GM23248 (cell line): ENCODE measurements around the gene SETD2. TPM values are rescaled to one million over a fixed set of nuclear protein-coding genes. Genes with fewer than 3 reads are reported as not detected.
"Not testable (repeated sequence)": the region's sequence is repeated elsewhere in the genome, so short reads cannot be mapped to it uniquely, and the experiment has no call there.

Source experiments
- DNase-seq: peaks from one replicate; pipeline ENCODE4 v3.0.0-alpha.2; 2015
- H2AFZ ChIP-seq: fragments of 200-600 bp; sonication (generic); 2 replicates; pipeline ENCODE4 v1.6.1; 2016; ENCODE audit warnings: antibody characterized with exemption
- H3F3A ChIP-seq: fragments of 200-600 bp; sonication (generic); 2 replicates; pipeline ENCODE4 v1.6.1; 2016; ENCODE audit warnings: mild to moderate bottlenecking, antibody characterized with exemption, mixed run types; ENCODE audit not compliant: insufficient read depth
- H3K27ac ChIP-seq: fragments of 200-600 bp; sonication (generic); 2 replicates; pipeline ENCODE4 v1.5.1; 2016; ENCODE audit warnings: mild to moderate bottlenecking
- H3K27me3 ChIP-seq: fragments of 200-600 bp; sonication (generic); replicated peaks from 2 replicates; pipeline ENCODE4 v1.6.1; 2016; ENCODE audit warnings: mild to moderate bottlenecking; ENCODE audit not compliant: insufficient read depth
- H3K36me3 ChIP-seq: fragments of 200-600 bp; sonication (generic); 2 replicates; pipeline ENCODE4 v1.6.1; 2016; ENCODE audit warnings: low read depth, mild to moderate bottlenecking
- H3K4me1 ChIP-seq: fragments of 200-600 bp; sonication (generic); 2 replicates; pipeline ENCODE4 v1.6.1; 2016; ENCODE audit warnings: mild to moderate bottlenecking; ENCODE audit not compliant: insufficient read depth
- H3K4me2 ChIP-seq: fragments of 200-600 bp; sonication (generic); one replicate; pipeline ENCODE4 v1.6.1; 2016; ENCODE audit warnings: mild to moderate bottlenecking; ENCODE audit not compliant: unreplicated experiment
- H3K4me3 ChIP-seq: fragments of 200-600 bp; sonication (generic); 2 replicates; pipeline ENCODE4 v1.5.1; 2016; ENCODE audit warnings: mild to moderate bottlenecking
- H3K79me2 ChIP-seq: fragments of 200-600 bp; sonication (generic); 2 replicates; pipeline ENCODE4 v1.6.1; 2016; ENCODE audit warnings: mild to moderate bottlenecking; ENCODE audit not compliant: insufficient read depth
- H3K9ac ChIP-seq: fragments of 200-600 bp; sonication (generic); 2 replicates; pipeline ENCODE4 v1.6.1; 2016; ENCODE audit warnings: mild to moderate bottlenecking
- H3K9me2 ChIP-seq: fragments of 200-600 bp; sonication (generic); 2 replicates; pipeline ENCODE4 v1.6.1; 2016; ENCODE audit warnings: mixed run types, mild to moderate bottlenecking, moderate library complexity; ENCODE audit not compliant: insufficient read depth
- H3K9me3 ChIP-seq: fragments of 200-600 bp; sonication (generic); one replicate; pipeline ENCODE4 v1.6.1; 2017; ENCODE audit warnings: low read depth
- H4K20me1 ChIP-seq: fragments of 200-600 bp; sonication (generic); 2 replicates; pipeline ENCODE4 v1.6.0; 2016; ENCODE audit not compliant: insufficient read depth
- EZH2 ChIP-seq: fragments of 200-600 bp; sonication (generic); IDR thresholded peaks from 2 replicates; pipeline ENCODE4 v1.6.1; 2018; ENCODE audit warnings: antibody characterized with exemption, mild to moderate bottlenecking; ENCODE audit not compliant: insufficient read depth, poor library complexity, severe bottlenecking
- EZH2phosphoT487 ChIP-seq: fragments of 200-600 bp; sonication (generic); IDR thresholded peaks from 2 replicates; pipeline ENCODE4 v1.6.1; 2018; ENCODE audit warnings: antibody characterized with exemption, moderate library complexity, mild to moderate bottlenecking, low read depth; ENCODE audit not compliant: insufficient read depth
- WGBS, 2 experiments: methylation state at CpG; one replicate each; pipeline ENCODE4 v1.1.6; 2015 to 2017; ENCODE audit warnings: low lambda C conversion rate in 2 of 2, low coverage in 1 of 2; ENCODE audit errors: missing lambda C conversion rate in 2 of 2; 5-methylcytosine and 5-hydroxymethylcytosine counted together
- in situ Hi-C: fragments of 300-500 bp; cut with MboI; formaldehyde crosslinking; loops from 2 replicates; pipeline ENCODE4 v1.15.0; 2020
- polyA plus RNA-seq: library from polyadenylated mRNA; unstranded; fragments of >200 nt; fragmentation: Nextera tagmentation; extraction: Ambion mirVana; gene quantifications from 2 replicates; pipeline ENCODE4 v1.2.1, GENCODE V29; 2016
- total RNA-seq: library from RNA; depleted of rRNA; stranded (reverse); fragments of >200 nt; shearing (Covaris generic); gene quantifications from 2 replicates; pipeline ENCODE4 v1.2.3, GENCODE V29; 2014

SETD2 gene
- total and polyA plus RNA-seq, 2 experiments from 2014 or later = 16.2 to 24.0 TPM

- H3K36me3 ChIP-seq = peaks cover 74% of the 10 kb centered on the region
- no peak overlapping the region for H2AFZ ChIP-seq
- H3K27me3 ChIP-seq = no peaks in the 10 kb centered on the region
- H4K20me1 ChIP-seq = no peaks in the 10 kb centered on the region
- H3K9me2 ChIP-seq = no peaks in the 10 kb centered on the region
- in situ Hi-C loops = no loop called here
- peaks cover 30% of the 10 kb centered on the region for H3F3A ChIP-seq
- H3K79me2 ChIP-seq = peaks cover 75% of the 10 kb centered on the region
- 54 to 58% methylated on average over 1 of the region's 1 CpG for WGBS, 2 experiments
- TF ChIP-seq EZH2 (no peak), EZH2phosphoT487 (no peak)
- DNase-seq = peak; percentile 60
- no peak overlapping the region for H3K4me2 ChIP-seq
- H3K4me1 ChIP-seq = peaks cover 6% of the 10 kb centered on the region; the same call in 1 of the 2 replicates
- H3K9me3 ChIP-seq = no peaks in the 10 kb centered on the region
- H3K9ac ChIP-seq = no peak overlapping the region
- no peak overlapping the region for H3K4me3 ChIP-seq
- peak overlapping the region; percentile 32; the same call in 1 of the 2 replicates for H3K27ac ChIP-seq
Observed at GRCh38 chr3:47082519-47082918, 81.4 kb downstream of the SETD2 start.

- in situ Hi-C loops = no loop called here
- no peak overlapping the region for H3K4me2 ChIP-seq
- H3K27me3 ChIP-seq = no peaks in the 10 kb centered on the region
- no peak overlapping the region for H3K27ac ChIP-seq
- H3K79me2 ChIP-seq = peaks cover 78% of the 10 kb centered on the region
- DNase-seq = no peak
- no peak overlapping the region for H3K9ac ChIP-seq
- no peak overlapping the region for H3K4me3 ChIP-seq
- no peaks in the 10 kb centered on the region for H3K9me3 ChIP-seq
- TF ChIP-seq EZH2phosphoT487 = no peak
- no peak for TF ChIP-seq EZH2
- no peaks in the 10 kb centered on the region for H3K9me2 ChIP-seq
- H3K4me1 ChIP-seq = peaks cover 6% of the 10 kb centered on the region; the same call in 1 of the 2 replicates
- no peaks in the 10 kb centered on the region for H4K20me1 ChIP-seq
- peaks cover 60% of the 10 kb centered on the region for H3K36me3 ChIP-seq
- peaks cover 30% of the 10 kb centered on the region for H3F3A ChIP-seq
- no peak overlapping the region for H2AFZ ChIP-seq
Observed at GRCh38 chr3:47079432-47079831, 84.5 kb downstream of the SETD2 start.

- H2AFZ ChIP-seq = no peak overlapping the region
- H4K20me1 ChIP-seq = no peaks in the 10 kb centered on the region
- DNase-seq = no peak
- H3K4me1 ChIP-seq = no peaks in the 10 kb centered on the region
- H3K9me2 ChIP-seq = no peaks in the 10 kb centered on the region
- no peak overlapping the region for H3K4me3 ChIP-seq
- H3F3A ChIP-seq = peaks cover 5% of the 10 kb centered on the region; the same call in 1 of the 2 replicates
- no peak overlapping the region for H3K27ac ChIP-seq
- peaks cover 100% of the 10 kb centered on the region for H3K79me2 ChIP-seq
- H3K36me3 ChIP-seq = peaks cover 29% of the 10 kb centered on the region
- no peak overlapping the region for H3K4me2 ChIP-seq
- H3K27me3 ChIP-seq = no peaks in the 10 kb centered on the region
- in situ Hi-C loops = no loop called here
- 74 to 78% methylated on average over 2 of the region's 2 CpGs for WGBS, 2 experiments
- H3K9ac ChIP-seq = no peak overlapping the region
- H3K9me3 ChIP-seq = no peaks in the 10 kb centered on the region
- no peak for TF ChIP-seq EZH2phosphoT487
Observed at GRCh38 chr3:47073685-47074084, 90.2 kb downstream of the SETD2 start.

GRCh38 chr3:47070770-47071169, 93.1 kb downstream of the SETD2 start:
- Histone ChIP-seq H2AFZ (no peak overlapping the region), H3K4me2 (no peak overlapping the region), H3K4me3 (no peak overlapping the region), H3K4me1 (no peaks in the 10 kb centered on the region), H3K9me2 (no peaks in the 10 kb centered on the region), H3K27me3 (no peaks in the 10 kb centered on the region), H3K27ac (no peak overlapping the region), H4K20me1 (no peaks in the 10 kb centered on the region), H3K9ac (no peak overlapping the region), H3K9me3 (no peaks in the 10 kb centered on the region), H3K36me3 (peaks cover 18% of the 10 kb centered on the region; the same call in 1 of the 2 replicates), H3K79me2 (peaks cover 100% of the 10 kb centered on the region), H3F3A (peaks cover 5% of the 10 kb centered on the region; the same call in 1 of the 2 replicates)
- no peak for DNase-seq
- 95 to 98% methylated on average over 3 of the region's 3 CpGs for WGBS, 2 experiments
- TF ChIP-seq EZH2phosphoT487 (no peak), EZH2 (no peak)
- in situ Hi-C loops = no loop called here

- H3K9ac ChIP-seq, DNase-seq, H3K4me3 ChIP-seq, H3K9me2 ChIP-seq, H3K4me1 ChIP-seq, H3K36me3 ChIP-seq, H4K20me1 ChIP-seq, H3F3A ChIP-seq, in situ Hi-C loops, H3K27ac ChIP-seq, H3K4me2 ChIP-seq, H3K27me3 ChIP-seq, H3K9me3 ChIP-seq, H2AFZ ChIP-seq: not testable (repeated sequence)
- 98% methylated on average over 3 of the region's 3 CpGs for WGBS, 2 experiments
- peaks cover 97% of the 10 kb centered on the region for H3K79me2 ChIP-seq
Observed at GRCh38 chr3:47066259-47066658, 97.7 kb downstream of the SETD2 start.
